ENCODE measurements around the gene PPP1R37. TPM values are rescaled to one million over a fixed set of nuclear protein-coding genes. Genes with fewer than 3 reads are reported as not detected.

PPP1R37 gene
- total RNA-seq, 1 experiment from 2014 or later: 20.4 TPM

GRCh38 chr19:45101806-45102205 lies 8.8 kb downstream of the PPP1R37 start:
- H3K36me3 ChIP-seq (ENCODE audit: control insufficient read depth, insufficient read depth, low read length): no peaks in the 10 kb centered on the region
- no peaks in the 10 kb centered on the region for H3K9me3 ChIP-seq (ENCODE audit: control insufficient read depth, insufficient read depth, low read depth, low read length)
- intact Hi-C loops (cut with micrococcal nuclease; ENCODE audit: unreplicated experiment): no loop called here
- BruUV-seq (replicated peaks): no TSS peak
- H3K4me1 ChIP-seq (ENCODE audit: control insufficient read depth, insufficient read depth, low read length): peaks cover 33% of the 10 kb centered on the region
- no peak for TF ChIP-seq POLR2AphosphoS5 (IDR thresholded peaks at IDR 0.05; ENCODE audit: low read depth, low read length)
- TF ChIP-seq CTCF (IDR thresholded peaks at IDR 0.05): no peak
- TF ChIP-seq REST (IDR thresholded peaks at IDR 0.05; ENCODE audit: insufficient read depth in 1 of 2, low read depth in 2 of 2, low read length in 1 of 2): no peak
- TF ChIP-seq SIN3A (IDR thresholded peaks at IDR 0.05; ENCODE audit: borderline replicate concordance, insufficient read depth, low read depth, low read length): no peak
- TF ChIP-seq TCF7L2 (IDR thresholded peaks at IDR 0.05; ENCODE audit: low read depth, low read length): no peak
- H3K27me3 ChIP-seq (ENCODE audit: control insufficient read depth, insufficient read depth, low read length): no peaks in the 10 kb centered on the region
- POLR2A ChIA-PET: interaction anchor here (0.6 kb wide), 1 partner anchor 14 kb away, joined by 5 read pairs; no protein-coding TSS in a partner anchor
- CTCF ChIA-PET: no interaction called here
- DNase-seq (ENCODE audit: low read depth, low spot score): no peak
- in situ Hi-C loops (cut with HindIII; ENCODE audit: low pct_unique_long_range_greater_than_20kb, low sequenced_read_pairs): no loop called here
- H3K4me3 ChIP-seq (ENCODE audit: low read depth in 2 of 2, low read length in 2 of 2): no peak overlapping the region
- no peak overlapping the region for H3K27ac ChIP-seq (ENCODE audit: low read length)
- no peak for ATAC-seq

DNA sequence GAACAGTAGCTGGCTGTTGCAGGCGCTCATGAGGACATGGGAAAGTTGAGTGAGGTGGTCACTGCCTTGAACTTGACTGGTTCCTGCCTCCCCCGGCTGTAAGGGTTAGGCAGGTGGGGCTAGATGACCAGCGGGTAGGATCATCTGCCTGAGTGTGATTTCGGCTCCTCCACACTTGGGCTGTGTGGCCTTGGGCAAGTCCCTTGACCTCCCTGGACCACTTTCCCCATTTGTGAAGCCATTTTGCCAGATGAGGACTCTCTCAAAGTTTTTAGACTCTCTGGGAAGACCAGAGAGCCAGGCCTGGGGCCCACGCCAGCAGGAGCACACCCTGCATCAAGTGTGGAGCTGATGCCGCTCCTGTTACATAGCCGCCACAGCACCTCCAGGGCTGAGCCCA lies 9.5 kb downstream of the PPP1R37 start:
- DNase-seq (ENCODE audit: low read depth, low spot score) (no peak), ATAC-seq (no peak)
- Histone ChIP-seq H3K4me3 (ENCODE audit: low read depth in 2 of 2, low read length in 2 of 2) (no peak overlapping the region), H3K27ac (ENCODE audit: low read length) (no peak overlapping the region), H3K4me1 (ENCODE audit: control insufficient read depth, insufficient read depth, low read length) (peaks cover 28% of the 10 kb centered on the region), H3K27me3 (ENCODE audit: control insufficient read depth, insufficient read depth, low read length) (no peaks in the 10 kb centered on the region), H3K36me3 (ENCODE audit: control insufficient read depth, insufficient read depth, low read length) (no peaks in the 10 kb centered on the region), H3K9me3 (ENCODE audit: control insufficient read depth, insufficient read depth, low read depth, low read length) (no peaks in the 10 kb centered on the region)
- POLR2A ChIA-PET: interaction anchor here (0.6 kb wide), 1 partner anchor 13 kb away, joined by 5 read pairs; no protein-coding TSS in a partner anchor
- TF ChIP-seq REST (IDR thresholded peaks at IDR 0.05; ENCODE audit: insufficient read depth in 1 of 2, low read depth in 2 of 2, low read length in 1 of 2): no peak
- no peak for TF ChIP-seq CTCF (IDR thresholded peaks at IDR 0.05)
- TF ChIP-seq SIN3A (IDR thresholded peaks at IDR 0.05; ENCODE audit: borderline replicate concordance, insufficient read depth, low read depth, low read length): no peak
- no peak for TF ChIP-seq TCF7L2 (IDR thresholded peaks at IDR 0.05; ENCODE audit: low read depth, low read length)
- no peak for TF ChIP-seq POLR2AphosphoS5 (IDR thresholded peaks at IDR 0.05; ENCODE audit: low read depth, low read length)
- BruUV-seq (replicated peaks): no TSS peak
- CTCF ChIA-PET: no interaction called here
- in situ Hi-C loops (cut with HindIII; ENCODE audit: low pct_unique_long_range_greater_than_20kb, low sequenced_read_pairs) (no loop called here), intact Hi-C loops (cut with micrococcal nuclease; ENCODE audit: unreplicated experiment) (no loop called here)
